GM18526 (cell line): ENCODE data around the gene ALDH7A1.

Source experiments
- POLR2A ChIP-seq: IDR thresholded peaks from 3 replicates; pipeline ENCODE4 v1.6.1; 2011; ENCODE audit not compliant: insufficient read length; ENCODE audit errors: extremely low read depth

ALDH7A1 gene

GRCh38 chr5:126499853-126500342, 95.1 kb downstream of the ALDH7A1 start:
- no peak for TF ChIP-seq POLR2A

- no peak for TF ChIP-seq POLR2A
These were observed 95.7 kb downstream of the ALDH7A1 start for GRCh38 chr5:126499278-126499677.

- no peak for TF ChIP-seq POLR2A
These were observed 97.5 kb downstream of the ALDH7A1 start for GRCh38 chr5:126497506-126497905.

DNA sequence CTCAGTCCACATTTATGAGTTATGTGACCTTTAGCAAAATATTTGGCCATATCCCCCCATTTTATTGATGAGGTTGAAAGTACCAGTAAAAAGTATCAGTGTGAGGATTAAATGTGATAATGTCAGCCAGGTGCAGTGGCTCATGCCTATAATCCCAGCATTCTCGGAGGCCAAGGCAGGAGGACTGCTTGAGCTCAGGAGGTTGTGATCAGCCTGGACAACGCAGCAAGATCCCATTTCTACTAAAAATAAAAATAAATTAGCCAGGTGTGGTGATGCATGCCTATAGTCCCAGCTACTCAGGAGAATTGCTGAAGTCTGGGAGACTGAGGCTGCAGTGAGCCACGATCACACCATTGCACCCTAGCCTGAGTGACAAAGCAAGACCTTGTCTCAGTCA, 100.6 kb downstream of the ALDH7A1 start:
- no peak for TF ChIP-seq POLR2A

GRCh38 chr5:126492939-126493338, 102.1 kb downstream of the ALDH7A1 start:
- TF ChIP-seq POLR2A: no peak

- TF ChIP-seq POLR2A: no peak
These were observed 104.7 kb downstream of the ALDH7A1 start for GRCh38 chr5:126490167-126490940.

DNA sequence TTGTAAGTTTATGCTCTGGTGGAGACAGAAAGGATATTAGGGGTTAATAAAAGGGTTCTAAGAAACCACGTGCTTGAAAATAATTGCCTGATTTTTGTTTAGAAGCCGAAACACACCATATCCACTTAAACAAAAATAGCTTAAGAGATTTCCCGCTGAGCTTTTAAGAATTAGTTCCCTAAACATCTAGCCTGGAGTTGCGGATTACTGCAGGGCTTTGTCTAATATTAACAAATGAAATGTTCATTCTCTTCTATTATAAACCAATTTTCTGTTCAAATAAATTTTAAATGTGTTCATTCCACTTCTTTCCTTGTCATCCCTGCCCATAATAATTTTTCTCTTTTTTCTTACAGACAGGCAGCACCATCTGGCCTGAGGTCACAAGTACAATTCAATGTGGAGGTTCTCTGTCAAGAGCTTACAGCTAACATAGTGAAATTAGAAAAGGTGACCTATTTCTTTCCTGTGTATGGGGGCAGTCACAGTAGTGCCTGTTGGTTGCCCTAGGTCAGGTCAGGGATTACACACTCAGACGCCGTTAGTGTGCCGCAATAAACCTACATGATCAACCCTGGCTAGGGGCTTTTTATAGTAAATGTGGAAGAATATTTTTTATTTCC, 106.5 kb downstream of the ALDH7A1 start:
- no peak for TF ChIP-seq POLR2A

- no peak for TF ChIP-seq POLR2A
These were observed 107.4 kb downstream of the ALDH7A1 start for GRCh38 chr5:126487596-126487995.

GRCh38 chr5:126486332-126486731, 108.7 kb downstream of the ALDH7A1 start:
- no peak for TF ChIP-seq POLR2A

DNA sequence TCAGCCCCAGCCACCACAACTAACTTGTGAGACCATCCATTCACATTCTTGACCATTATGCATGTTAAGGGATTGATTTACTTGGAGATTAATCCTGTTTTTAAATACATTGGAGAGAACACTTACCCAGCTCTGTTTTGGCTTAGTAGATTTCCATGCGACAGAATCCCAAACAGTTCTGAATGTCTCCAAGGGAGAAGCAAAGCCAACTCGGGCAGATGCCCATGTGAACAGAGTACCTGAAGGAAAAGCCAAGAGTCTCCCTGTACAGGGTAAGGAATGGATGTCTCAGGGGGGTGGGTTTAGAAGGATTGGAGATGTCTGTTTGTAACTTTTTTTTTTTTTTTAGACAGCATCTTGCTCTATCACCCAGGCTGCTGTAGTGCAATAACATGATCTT, 110.8 kb downstream of the ALDH7A1 start:
- no peak for TF ChIP-seq POLR2A

GRCh38 chr5:126483156-126483555, 111.9 kb downstream of the ALDH7A1 start:
- TF ChIP-seq POLR2A: no peak

DNA sequence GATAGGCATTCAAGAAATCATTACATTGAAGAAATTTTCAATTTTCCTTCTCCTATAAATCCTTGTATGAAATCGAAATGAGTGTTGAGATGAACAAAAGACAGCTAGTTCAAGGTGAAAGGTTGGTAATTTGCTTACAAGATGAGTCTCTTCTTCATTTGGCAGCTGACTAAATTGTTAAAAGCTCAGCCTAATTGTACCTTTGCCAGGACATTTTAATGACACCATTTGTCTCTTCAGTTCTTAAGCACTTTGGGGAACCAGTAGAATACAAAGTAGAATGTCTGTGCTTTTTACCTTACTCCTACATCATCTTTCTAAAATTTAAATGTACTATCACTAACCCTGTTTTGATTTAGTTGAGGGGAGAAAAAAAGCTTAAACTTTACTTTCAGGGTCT, 112.4 kb downstream of the ALDH7A1 start:
- TF ChIP-seq POLR2A: no peak

GRCh38 chr5:126481243-126481642, 113.8 kb downstream of the ALDH7A1 start:
- no peak for TF ChIP-seq POLR2A
